Lung (tissue), 12 donors: ENCODE measurements around the gene SYNGR4. TPM values are rescaled to one million over a fixed set of nuclear protein-coding genes. Genes with fewer than 3 reads are reported as not detected.
A peak's percentile ranks its signal among the peaks of the same experiment; 100 is the strongest.

Experiments
- ATAC-seq: fragments of 200-7000 bp; cut with Tn5 transposase; one replicate; pipeline ENCODE4 v1.9.1; 2020; ENCODE audit warnings: moderate number of reproducible peaks; ENCODE audit not compliant: insufficient read depth, low FRiP score
- DNase-seq, 3 donors: peaks; one replicate each; pipeline ENCODE4 v3.0.0-alpha.2; 2013 to 2017
- H3K27ac ChIP-seq, 2 donors: one replicate each; pipeline ENCODE4 v1.5.1; 2013; ENCODE audit warnings: mild to moderate bottlenecking in 2 of 2, moderate library complexity in 2 of 2, control low read depth in 1 of 2, inconsistent platforms in 1 of 2, low read depth in 1 of 2, low read length in 1 of 2
- H3K27me3 ChIP-seq, 3 donors: one replicate each; pipeline ENCODE4 v1.5.1; 2013; ENCODE audit warnings: low read length in 2 of 3; ENCODE audit not compliant: control insufficient read depth in 3 of 3, insufficient read depth in 3 of 3
- H3K36me3 ChIP-seq, 4 donors: one replicate each; pipeline ENCODE4 v1.5.1; 2013; ENCODE audit warnings: low read length in 4 of 4, mild to moderate bottlenecking in 1 of 4, moderate library complexity in 1 of 4; ENCODE audit not compliant: control insufficient read depth in 4 of 4, insufficient read depth in 4 of 4
- H3K4me1 ChIP-seq, 5 donors: one replicate each; pipeline ENCODE4 v1.5.1; 2013; ENCODE audit warnings: low read length in 5 of 5, mild to moderate bottlenecking in 2 of 5, moderate library complexity in 1 of 5; ENCODE audit not compliant: control insufficient read depth in 5 of 5, insufficient read depth in 5 of 5
- H3K4me3 ChIP-seq: one replicate; pipeline ENCODE4 v1.5.1; 2013; ENCODE audit warnings: mild to moderate bottlenecking, control low read depth, moderate library complexity
- H3K9ac ChIP-seq, 2 donors: one replicate each; pipeline ENCODE4 v1.5.1; 2013; ENCODE audit warnings: low read length in 2 of 2, control low read depth in 1 of 2; ENCODE audit not compliant: insufficient read depth in 1 of 2
- H3K9me3 ChIP-seq, 4 donors: one replicate each; pipeline ENCODE4 v1.5.1; 2013; ENCODE audit warnings: low read length in 3 of 4, mild to moderate bottlenecking in 1 of 4, moderate library complexity in 1 of 4; ENCODE audit not compliant: control insufficient read depth in 4 of 4, insufficient read depth in 3 of 4
- CTCF ChIP-seq: IDR thresholded peaks from 2 replicates; pipeline ENCODE4 v1.5.1; 2012; ENCODE audit warnings: mild to moderate bottlenecking; ENCODE audit errors: control extremely low read depth, extremely low read depth
- WGBS, 2 donors: extraction: QIAGEN DNeasy Blood & Tissue Kit; methylation state at CpG; one replicate each; pipeline ENCODE4 v1.1.7; 2013; 5-methylcytosine and 5-hydroxymethylcytosine counted together
- polyA plus RNA-seq, 2 donors: library from polyadenylated mRNA; stranded (reverse); fragments of 200-250 nt; gene quantifications; one replicate each; pipeline ENCODE4 v1.2.1, GENCODE V29; 2013
- total RNA-seq, 2 donors: library from RNA; depleted of rRNA in 1 of 2; stranded (reverse); fragments of >200 nt in 1 of 2; gene quantifications; one replicate each; pipeline ENCODE4 v1.2.1, GENCODE V29; 2014 to 2021
- donor health status: control.
- donor health status: control.
- donor health status: Bipolar disorder and iron deficiency.
- donor health status: healthy.
- donor health status: DM: yes; HTN: yes; CAD: no.

The SYNGR4 gene
- total and polyA plus RNA-seq, 4 donors, result not detected

DNA sequence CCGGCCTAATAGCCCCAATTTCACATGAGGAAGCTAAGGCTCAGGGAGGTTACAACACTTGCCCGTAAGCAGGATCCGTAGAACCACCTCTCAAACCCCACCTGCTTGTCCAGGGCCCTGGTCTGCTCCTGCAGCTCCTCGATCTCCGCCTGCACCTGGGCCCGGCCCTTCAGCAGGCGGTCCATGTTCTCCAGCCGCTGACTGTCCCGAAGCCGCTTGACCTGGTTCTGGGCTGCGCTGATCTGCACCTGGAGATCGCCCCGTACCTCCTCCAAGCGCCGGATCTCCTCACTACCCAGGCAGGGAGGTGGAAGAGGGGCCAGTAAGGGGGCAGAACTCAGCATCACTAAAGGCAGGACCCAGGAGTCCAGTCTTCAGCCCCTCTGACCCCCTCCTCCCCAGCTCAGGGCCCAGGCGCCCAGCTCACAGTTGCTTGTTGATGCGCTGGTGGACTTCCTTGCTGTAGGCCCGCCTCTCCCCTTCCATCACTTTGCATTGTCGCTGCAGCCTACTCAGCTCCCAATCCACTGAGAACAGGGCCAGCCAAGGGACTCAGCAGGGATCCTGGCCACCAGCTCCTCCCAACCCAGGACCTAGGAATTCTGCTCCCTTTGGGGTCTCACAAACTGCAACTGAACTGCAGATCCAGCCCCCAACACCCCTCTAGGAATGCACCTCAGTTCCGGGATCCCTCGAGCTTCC is 45.7 kb upstream of the SYNGR4 start:
- Histone ChIP-seq H3K36me3 (no peaks in the 10 kb centered on the region), H3K9ac (no peak overlapping the region), H3K4me1 (peaks cover 3 to 25% (median 5%) of the 10 kb centered on the region in 5 donors), H3K27me3 (no peaks in the 10 kb centered on the region), H3K9me3 (no peaks in the 10 kb centered on the region), H3K27ac (no peak overlapping the region), H3K4me3 (no peak overlapping the region)
- ATAC-seq, result no peak
- WGBS, 2 donors, result 91 to 95% methylated on average over 19 to 21 of the region's 21 CpGs
- no peak for TF ChIP-seq CTCF
- no peak for DNase-seq

GRCh38 chr19:48319647-48320541 is 44.3 kb upstream of the SYNGR4 start:
- 27 to 40% methylated on average over 16 of the region's 16 CpGs for WGBS, 2 donors
- Histone ChIP-seq H3K9me3 (no peaks in the 10 kb centered on the region), H3K36me3 (no peaks in the 10 kb centered on the region), H3K27me3 (no peaks in the 10 kb centered on the region), H3K4me3 (no peak overlapping the region), H3K9ac (no peak overlapping the region), H3K27ac (peak overlapping the region in 1 of 2 donors; percentile 77), H3K4me1 (peaks cover 3 to 28% (median 8%) of the 10 kb centered on the region in 5 donors)
- TF ChIP-seq CTCF, result peak; percentile 88
- DNase-seq (peak; percentile 71 to 82 (median 79)), ATAC-seq (peak; percentile 35)

- Histone ChIP-seq H3K27me3 (no peaks in the 10 kb centered on the region), H3K9me3 (no peaks in the 10 kb centered on the region), H3K4me1 (peaks cover 3 to 38% (median 8%) of the 10 kb centered on the region in 5 donors), H3K4me3 (peak overlapping the region; percentile 32), H3K36me3 (no peaks in the 10 kb centered on the region), H3K9ac (peak overlapping the region; percentile 52 to 93), H3K27ac (peak overlapping the region; percentile 94 to 95)
- no peak for TF ChIP-seq CTCF
- peak; percentile 84 for ATAC-seq
- DNase-seq, result peak; percentile 96 to 98 (median 96)
- 1% methylated on average over 22 of the region's 22 CpGs for WGBS, 2 donors
Observed at GRCh38 chr19:48321372-48321621, 42.9 kb upstream of the SYNGR4 start.
